ENCODE measurements around the gene UNC13C. TPM values are rescaled to one million over a fixed set of nuclear protein-coding genes. Genes with fewer than 3 reads are reported as not detected.

Gene UNC13C
- total RNA-seq, 1 donor from 2014 or later = 0.18 TPM

GRCh38 chr15:54282228-54282836, 304.1 kb downstream of the UNC13C start:
- Histone ChIP-seq H3K4me1 (ENCODE audit: insufficient read depth, low read length) (no peaks in the 10 kb centered on the region), H4K20me1 (ENCODE audit: insufficient read depth, low read length) (no peaks in the 10 kb centered on the region), H3K36me3 (ENCODE audit: insufficient read depth, low read length) (no peaks in the 10 kb centered on the region), H3K4me2 (ENCODE audit: low read length) (no peak overlapping the region), H3K9me3 (ENCODE audit: insufficient read depth, low read depth, low read length) (no peaks in the 10 kb centered on the region), H2AFZ (ENCODE audit: low read depth, low read length) (no peak overlapping the region), H3K27ac (ENCODE audit: low read depth, low read length) (no peak overlapping the region), H3K27me3 (ENCODE audit: insufficient read depth, low read length) (no peaks in the 10 kb centered on the region), H3K4me3 (ENCODE audit: insufficient read depth, low read depth, low read length) (no peak overlapping the region), H3K9ac (ENCODE audit: low read length) (no peak overlapping the region), H3K79me2 (ENCODE audit: insufficient read depth, low read length) (no peaks in the 10 kb centered on the region)
- no peak overlapping the region for H3K27ac Mint-ChIP-seq (ENCODE audit: unreplicated experiment)
- no peak overlapping the region for H3K4me3 Mint-ChIP-seq (ENCODE audit: unreplicated experiment)
- H3K36me3 Mint-ChIP-seq (ENCODE audit: low read depth, unreplicated experiment) = no peaks in the 10 kb centered on the region
- H3K9me3 Mint-ChIP-seq (ENCODE audit: unreplicated experiment) = no peaks in the 10 kb centered on the region
- FAIRE-seq = no peak
- no peaks in the 10 kb centered on the region for H3K27me3 Mint-ChIP-seq (ENCODE audit: low read depth, unreplicated experiment)
- no peaks in the 10 kb centered on the region for H3K4me1 Mint-ChIP-seq (ENCODE audit: low read depth, unreplicated experiment)
- TF ChIP-seq CTCF (IDR thresholded peaks at IDR 0.05; ENCODE audit: insufficient read depth, low read depth, low read length) = no peak
- TF ChIP-seq EZH2 (IDR thresholded peaks at IDR 0.05; ENCODE audit: insufficient read depth, low read length) = no peak
- DNase-seq (ENCODE audit: low read depth) = no peak

DNA sequence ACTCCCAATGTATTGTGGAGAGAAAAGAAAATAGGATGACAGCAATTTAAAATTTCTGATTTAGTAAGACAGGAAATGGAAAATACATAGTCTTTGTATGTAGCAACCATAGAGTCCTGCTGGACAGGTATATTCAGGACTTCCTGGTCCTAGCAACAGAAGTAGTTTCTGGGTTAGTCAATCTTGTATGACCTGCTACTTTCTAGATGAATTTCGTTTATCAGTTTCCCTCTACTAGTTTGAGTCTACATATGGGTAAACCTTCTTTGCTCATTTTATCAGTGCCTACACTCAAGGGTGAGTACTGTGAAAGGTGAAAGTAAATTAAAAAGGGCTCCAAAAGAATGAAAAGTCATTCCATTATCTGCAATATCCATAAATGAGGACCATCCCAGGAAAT, 309.8 kb downstream of the UNC13C start:
- no peak overlapping the region for H3K27ac ChIP-seq (ENCODE audit: low read depth, low read length)
- H3K79me2 ChIP-seq (ENCODE audit: insufficient read depth, low read length) = no peaks in the 10 kb centered on the region
- H3K36me3 Mint-ChIP-seq (ENCODE audit: low read depth, unreplicated experiment) = no peaks in the 10 kb centered on the region
- H3K27ac Mint-ChIP-seq (ENCODE audit: unreplicated experiment) = no peak overlapping the region
- H3K9me3 ChIP-seq (ENCODE audit: insufficient read depth, low read depth, low read length) = no peaks in the 10 kb centered on the region
- H3K4me2 ChIP-seq (ENCODE audit: low read length) = no peak overlapping the region
- H3K4me1 Mint-ChIP-seq (ENCODE audit: low read depth, unreplicated experiment) = no peaks in the 10 kb centered on the region
- H3K36me3 ChIP-seq (ENCODE audit: insufficient read depth, low read length) = no peaks in the 10 kb centered on the region
- no peak for DNase-seq (ENCODE audit: low read depth)
- no peak for FAIRE-seq
- no peak overlapping the region for H3K4me3 ChIP-seq (ENCODE audit: insufficient read depth, low read depth, low read length)
- H3K9ac ChIP-seq (ENCODE audit: low read length) = no peak overlapping the region
- no peaks in the 10 kb centered on the region for H4K20me1 ChIP-seq (ENCODE audit: insufficient read depth, low read length)
- no peaks in the 10 kb centered on the region for H3K4me1 ChIP-seq (ENCODE audit: insufficient read depth, low read length)
- no peaks in the 10 kb centered on the region for H3K27me3 Mint-ChIP-seq (ENCODE audit: low read depth, unreplicated experiment)
- TF ChIP-seq CTCF (IDR thresholded peaks at IDR 0.05; ENCODE audit: insufficient read depth, low read depth, low read length) (no peak), EZH2 (IDR thresholded peaks at IDR 0.05; ENCODE audit: insufficient read depth, low read length) (no peak)
- H3K27me3 ChIP-seq (ENCODE audit: insufficient read depth, low read length) = no peaks in the 10 kb centered on the region
- no peaks in the 10 kb centered on the region for H3K9me3 Mint-ChIP-seq (ENCODE audit: unreplicated experiment)
- no peak overlapping the region for H3K4me3 Mint-ChIP-seq (ENCODE audit: unreplicated experiment)
- no peak overlapping the region for H2AFZ ChIP-seq (ENCODE audit: low read depth, low read length)

DNA sequence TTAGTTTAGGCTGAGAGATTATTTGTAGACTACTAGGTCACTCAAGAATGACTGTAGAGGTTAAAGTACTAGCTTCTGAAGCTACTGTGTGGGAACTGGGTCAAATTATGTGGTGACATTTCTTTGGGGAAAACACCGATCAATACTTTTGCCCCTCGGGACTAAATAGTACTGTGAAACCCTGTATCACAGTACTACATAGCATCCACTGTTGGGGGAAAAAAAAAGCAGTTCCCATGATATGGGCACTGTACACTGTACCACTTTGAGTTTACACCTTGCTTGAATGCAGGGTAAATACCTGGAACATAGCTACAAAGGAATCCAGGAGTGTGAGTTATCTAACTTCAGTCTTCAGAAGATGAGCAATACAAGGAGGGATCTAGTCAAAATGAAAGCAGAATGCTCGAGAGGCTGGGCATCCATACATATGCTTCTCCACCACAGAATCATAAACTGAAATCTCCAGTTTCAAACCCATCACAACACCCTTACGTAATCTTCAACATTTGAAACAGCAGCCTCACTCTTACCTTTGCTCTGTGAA, 311.4 kb downstream of the UNC13C start:
- Mint-ChIP-seq H3K36me3 (ENCODE audit: low read depth, unreplicated experiment) (no peaks in the 10 kb centered on the region), H3K27me3 (ENCODE audit: low read depth, unreplicated experiment) (no peaks in the 10 kb centered on the region), H3K27ac (ENCODE audit: unreplicated experiment) (no peak overlapping the region), H3K9me3 (ENCODE audit: unreplicated experiment) (no peaks in the 10 kb centered on the region), H3K4me1 (ENCODE audit: low read depth, unreplicated experiment) (no peaks in the 10 kb centered on the region), H3K4me3 (ENCODE audit: unreplicated experiment) (no peak overlapping the region)
- no peak for TF ChIP-seq EZH2 (IDR thresholded peaks at IDR 0.05; ENCODE audit: insufficient read depth, low read length)
- TF ChIP-seq CTCF (IDR thresholded peaks at IDR 0.05; ENCODE audit: insufficient read depth, low read depth, low read length) = no peak
- Histone ChIP-seq H2AFZ (ENCODE audit: low read depth, low read length) (no peak overlapping the region), H3K36me3 (ENCODE audit: insufficient read depth, low read length) (no peaks in the 10 kb centered on the region), H3K9me3 (ENCODE audit: insufficient read depth, low read depth, low read length) (no peaks in the 10 kb centered on the region), H3K4me2 (ENCODE audit: low read length) (no peak overlapping the region), H4K20me1 (ENCODE audit: insufficient read depth, low read length) (no peaks in the 10 kb centered on the region), H3K27ac (ENCODE audit: low read depth, low read length) (no peak overlapping the region), H3K79me2 (ENCODE audit: insufficient read depth, low read length) (no peaks in the 10 kb centered on the region), H3K9ac (ENCODE audit: low read length) (no peak overlapping the region), H3K4me1 (ENCODE audit: insufficient read depth, low read length) (no peaks in the 10 kb centered on the region), H3K27me3 (ENCODE audit: insufficient read depth, low read length) (no peaks in the 10 kb centered on the region), H3K4me3 (ENCODE audit: insufficient read depth, low read depth, low read length) (no peak overlapping the region)
- FAIRE-seq (no peak), DNase-seq (ENCODE audit: low read depth) (no peak)

Measured in astrocyte (in vitro differentiated cells and primary cell).